PC-9 (cell line): Measurements from ENCODE around the gene CFAP65. TPM values are rescaled to one million over a fixed set of nuclear protein-coding genes. Genes with fewer than 3 reads are reported as not detected.

Experiments used
- BruUV-seq: library from RNA; stranded (reverse); fragments of 400-500 nt; replicated peaks from 2 replicates; lab custom pipeline; 2021; lab: Mats Ljungman, UMichigan
- CTCF ChIA-PET: fragments of 300-600 bp; sonication (Branson Sonifier 250); formaldehyde crosslinking; loops from one replicate; lab custom pipeline; 2022; ENCODE audit warnings: antibody characterized with exemption; lab: Charles Lee
- POLR2A ChIA-PET: fragments of 300-600 bp; sonication (Branson Sonifier 250); formaldehyde crosslinking; loops from one replicate; lab custom pipeline; 2022; ENCODE audit warnings: antibody characterized with exemption; ENCODE audit not compliant: unreplicated experiment; lab: Charles Lee
- DNase-seq, 2 experiments: peaks; one replicate each; pipeline versions ENCODE4 v3.0.0 to v3.0.0-alpha.2; 2015 to 2022; ENCODE audit warnings: mixed read lengths in 1 of 2
- H2AFZ ChIP-seq: fragments of 200-600 bp; sonication (generic); 2 replicates; pipeline ENCODE4 v1.8.1; 2017; ENCODE audit warnings: antibody characterized with exemption
- H3F3A ChIP-seq: fragments of 200-600 bp; sonication (generic); 2 replicates; pipeline ENCODE4 v1.8.1; 2017; ENCODE audit warnings: antibody characterized with exemption, mild to moderate bottlenecking, low read depth; ENCODE audit not compliant: insufficient read depth
- H3K27ac ChIP-seq: fragments of 200-600 bp; sonication (generic); 2 replicates; pipeline ENCODE4 v1.6.1; 2016; ENCODE audit warnings: mixed run types
- H3K27me3 ChIP-seq: fragments of 200-600 bp; sonication (generic); 2 replicates; pipeline ENCODE4 v1.6.1; 2016; ENCODE audit warnings: low read depth, mixed run types; ENCODE audit not compliant: insufficient read depth
- H3K36me3 ChIP-seq: fragments of 200-600 bp; sonication (generic); 2 replicates; pipeline ENCODE4 v1.6.1; 2016; ENCODE audit warnings: low read depth, mixed run types
- H3K4me1 ChIP-seq: fragments of 200-600 bp; sonication (generic); replicated peaks from 2 replicates; pipeline ENCODE4 v1.6.1; 2016; ENCODE audit warnings: mixed run types; ENCODE audit not compliant: insufficient read depth
- H3K4me2 ChIP-seq: fragments of 200-600 bp; sonication (generic); 2 replicates; pipeline ENCODE4 v1.6.1; 2017; ENCODE audit warnings: mixed run types
- H3K4me3 ChIP-seq: fragments of 200-600 bp; sonication (generic); 2 replicates; pipeline ENCODE4 v1.6.1; 2016; ENCODE audit warnings: mixed run types
- H3K79me2 ChIP-seq: fragments of 200-600 bp; sonication (generic); 2 replicates; pipeline ENCODE4 v1.6.1; 2017; ENCODE audit warnings: low read depth, mixed run types
- H3K9me2 ChIP-seq: fragments of 200-600 bp; sonication (generic); 2 replicates; pipeline ENCODE4 v1.8.1; 2017; ENCODE audit warnings: mild to moderate bottlenecking; ENCODE audit not compliant: insufficient read depth
- H3K9me3 ChIP-seq: fragments of 200-600 bp; sonication (generic); 2 replicates; pipeline ENCODE4 v1.8.1; 2016; ENCODE audit warnings: low read depth; ENCODE audit not compliant: insufficient read depth
- H4K20me1 ChIP-seq: fragments of 200-600 bp; sonication (generic); 2 replicates; pipeline ENCODE4 v1.8.1; 2017; ENCODE audit not compliant: insufficient read depth
- EZH2 ChIP-seq: fragments of 200-600 bp; sonication (generic); IDR thresholded peaks from 2 replicates; pipeline ENCODE4 v1.8.0; 2017; ENCODE audit warnings: antibody characterized with exemption, low read depth
- intact Hi-C: fragments of 100-400 bp; cut with micrococcal nuclease; formaldehyde crosslinking; loops from one replicate; pipeline ENCODE4 v1.10.0; 2022; ENCODE audit not compliant: unreplicated experiment
- total RNA-seq: library from RNA; stranded (reverse); gene quantifications from 2 replicates; pipeline ENCODE4 v1.2.3, GENCODE V29; 2021
- TF ChIP-seq, protein P1 (sequence below): fragments of 200-600 bp; sonication (generic); conservative IDR thresholded peaks from 2 replicates; pipeline ENCODE4 v1.6.1; 2017; ENCODE audit warnings: mixed run types, antibody characterized with exemption, mild to moderate bottlenecking, moderate library complexity

The CFAP65 gene
- total RNA-seq, 1 experiment from 2014 or later, result not detected

DNA sequence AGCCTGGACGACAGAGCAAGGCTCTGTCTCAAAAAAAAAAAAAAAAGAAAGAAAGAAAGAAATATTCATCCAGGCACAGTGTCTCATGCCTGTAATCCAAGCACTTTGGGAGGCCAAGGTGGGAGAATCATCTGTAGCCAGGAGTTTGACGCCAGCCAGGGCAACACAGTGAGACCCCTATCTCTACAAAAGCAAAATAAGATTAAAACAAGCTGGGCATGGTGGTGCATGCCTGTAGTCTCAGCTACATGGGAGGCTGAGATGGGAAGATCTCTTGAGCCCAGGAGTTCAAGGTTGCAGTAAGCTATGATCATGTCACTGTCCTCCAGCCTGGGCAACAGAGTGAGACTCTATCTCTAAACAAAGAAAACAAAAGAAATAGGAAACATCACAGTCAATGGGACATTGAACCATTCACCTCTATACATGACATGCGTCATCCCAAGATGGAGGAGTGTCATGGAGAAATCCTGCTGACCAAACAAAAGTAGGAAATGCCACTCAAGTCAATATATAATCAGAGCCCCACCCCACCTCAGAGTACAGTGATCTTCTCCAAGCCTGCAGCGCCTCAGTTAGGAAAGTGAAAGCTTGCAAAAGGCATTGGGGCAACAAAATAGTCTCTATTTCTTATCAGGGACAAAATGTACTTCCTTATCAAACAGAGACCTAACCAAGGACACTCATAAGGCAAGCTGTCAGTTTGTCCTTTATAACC lies 66.1 kb downstream of the CFAP65 start:
- H4K20me1 ChIP-seq, result no peaks in the 10 kb centered on the region
- no peaks in the 10 kb centered on the region for H3K9me2 ChIP-seq
- H3K4me2 ChIP-seq, result no peak overlapping the region
- H3K36me3 ChIP-seq, result no peaks in the 10 kb centered on the region
- BruUV-seq, result no TSS peak
- POLR2A ChIA-PET, result no interaction called here
- no peaks in the 10 kb centered on the region for H3F3A ChIP-seq
- H3K9me3 ChIP-seq, result no peaks in the 10 kb centered on the region
- no peaks in the 10 kb centered on the region for H3K4me1 ChIP-seq
- 0 out of 2 replicates have a peak, but pooled peaks cover 6% of the 10 kb centered on the region for H3K27me3 ChIP-seq
- H3K27ac ChIP-seq, result no peak overlapping the region
- intact Hi-C loops, result loop anchor here (5.0 kb wide), 1 partner anchor 123 kb away; no protein-coding TSS in a partner anchor
- no peak overlapping the region for H3K4me3 ChIP-seq
- H3K79me2 ChIP-seq, result no peaks in the 10 kb centered on the region
- no peak for DNase-seq
- no peak overlapping the region for H2AFZ ChIP-seq
- CTCF ChIA-PET, result no interaction called here
- no peak for TF ChIP-seq EZH2
- TF ChIP-seq, protein P1, sequence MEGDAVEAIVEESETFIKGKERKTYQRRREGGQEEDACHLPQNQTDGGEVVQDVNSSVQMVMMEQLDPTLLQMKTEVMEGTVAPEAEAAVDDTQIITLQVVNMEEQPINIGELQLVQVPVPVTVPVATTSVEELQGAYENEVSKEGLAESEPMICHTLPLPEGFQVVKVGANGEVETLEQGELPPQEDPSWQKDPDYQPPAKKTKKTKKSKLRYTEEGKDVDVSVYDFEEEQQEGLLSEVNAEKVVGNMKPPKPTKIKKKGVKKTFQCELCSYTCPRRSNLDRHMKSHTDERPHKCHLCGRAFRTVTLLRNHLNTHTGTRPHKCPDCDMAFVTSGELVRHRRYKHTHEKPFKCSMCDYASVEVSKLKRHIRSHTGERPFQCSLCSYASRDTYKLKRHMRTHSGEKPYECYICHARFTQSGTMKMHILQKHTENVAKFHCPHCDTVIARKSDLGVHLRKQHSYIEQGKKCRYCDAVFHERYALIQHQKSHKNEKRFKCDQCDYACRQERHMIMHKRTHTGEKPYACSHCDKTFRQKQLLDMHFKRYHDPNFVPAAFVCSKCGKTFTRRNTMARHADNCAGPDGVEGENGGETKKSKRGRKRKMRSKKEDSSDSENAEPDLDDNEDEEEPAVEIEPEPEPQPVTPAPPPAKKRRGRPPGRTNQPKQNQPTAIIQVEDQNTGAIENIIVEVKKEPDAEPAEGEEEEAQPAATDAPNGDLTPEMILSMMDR, result no peak

DNA sequence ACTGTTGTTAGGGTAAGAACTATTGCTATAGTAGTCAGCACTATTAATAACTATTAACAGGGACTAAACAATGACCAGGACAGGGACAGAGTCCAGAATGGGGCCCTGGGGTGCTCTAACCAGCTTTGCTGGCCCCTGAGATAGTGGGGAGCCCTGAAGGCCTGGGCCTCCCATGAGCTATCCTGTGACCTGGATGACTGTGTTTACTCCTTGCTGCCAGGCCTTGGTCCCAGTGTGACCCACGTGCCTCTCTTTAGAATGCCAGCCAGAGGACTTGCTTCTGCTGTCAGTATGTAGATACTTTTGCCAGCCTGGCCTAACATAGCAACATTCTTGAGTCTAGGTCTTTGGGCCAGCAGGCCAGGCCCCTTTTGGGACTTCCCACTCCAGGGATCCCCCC lies 70.4 kb downstream of the CFAP65 start:
- H3K36me3 ChIP-seq, result no peaks in the 10 kb centered on the region
- no peak overlapping the region for H3K27ac ChIP-seq
- ChIA-PET POLR2A (no interaction called here), CTCF (no interaction called here)
- H3K4me2 ChIP-seq, result no peak overlapping the region
- H3K4me3 ChIP-seq, result no peak overlapping the region
- H2AFZ ChIP-seq, result no peak overlapping the region
- H3K9me3 ChIP-seq, result peaks cover 2% of the 10 kb centered on the region; the same call in 1 of the 2 replicates
- no peaks in the 10 kb centered on the region for H4K20me1 ChIP-seq
- DNase-seq, result no peak
- no peaks in the 10 kb centered on the region for H3K4me1 ChIP-seq
- no TSS peak for BruUV-seq
- H3F3A ChIP-seq, result no peaks in the 10 kb centered on the region
- TF ChIP-seq, protein P1, result no peak
- no peak for TF ChIP-seq EZH2
- no peaks in the 10 kb centered on the region for H3K79me2 ChIP-seq
- no peaks in the 10 kb centered on the region for H3K9me2 ChIP-seq
- H3K27me3 ChIP-seq, result no peaks in the 10 kb centered on the region
- intact Hi-C loops, result no loop called here

- Histone ChIP-seq H3K4me2 (peak overlapping the region; percentile 55), H3K27ac (peak overlapping the region; percentile 80), H3K79me2 (no peaks in the 10 kb centered on the region), H3F3A (peaks cover 12% of the 10 kb centered on the region; the same call in 1 of the 2 replicates), H3K9me2 (no peaks in the 10 kb centered on the region), H3K4me3 (no peak overlapping the region), H3K27me3 (no peaks in the 10 kb centered on the region), H2AFZ (peak overlapping the region; percentile 62), H3K4me1 (peaks cover 17% of the 10 kb centered on the region), H4K20me1 (no peaks in the 10 kb centered on the region), H3K36me3 (no peaks in the 10 kb centered on the region), H3K9me3 (no peaks in the 10 kb centered on the region)
- intact Hi-C loops, result no loop called here
- DNase-seq, result peak; percentile 17 to 58
- BruUV-seq, result no TSS peak
- ChIA-PET POLR2A (no interaction called here), CTCF (interaction anchor here (0.6 kb wide), 1 partner anchor 12 kb away, joined by 5 read pairs; no protein-coding TSS in a partner anchor)
- TF ChIP-seq, protein P1, result no peak
- TF ChIP-seq EZH2, result no peak
Observed at GRCh38 chr2:218964041-218964771, 77.1 kb downstream of the CFAP65 start.
